Loucy (cell line): ENCODE data around the gene TENM3.

Experiments used
- CTCF ChIP-seq: fragments of 200-600 bp; sonication (generic); conservative IDR thresholded peaks from 2 replicates; pipeline ENCODE4 v1.5.1; 2014; ENCODE audit warnings: mild to moderate bottlenecking, antibody characterized with exemption, low read length
- EZH2phosphoT487 ChIP-seq: fragments of 200-600 bp; IDR thresholded peaks from 2 replicates; pipeline ENCODE4 v1.6.1; 2018; ENCODE audit warnings: antibody characterized with exemption, mild to moderate bottlenecking, moderate library complexity, borderline replicate concordance

GRCh38 chr4:182404376-182404775 lies 161.2 kb downstream of the TENM3 start:
- no peak for TF ChIP-seq CTCF
- no peak for TF ChIP-seq EZH2phosphoT487
